ENCODE results near the gene LYPD6B.

The LYPD6B gene

GRCh38 chr2:149076863-149077412 lies 38.4 kb downstream of the LYPD6B start:
- DNase-seq (ENCODE audit: low read depth in 2 of 2), result no peak

GRCh38 chr2:149077861-149078260 lies 39.4 kb downstream of the LYPD6B start:
- DNase-seq (ENCODE audit: low read depth in 2 of 2), result no peak

- DNase-seq (ENCODE audit: low read depth in 2 of 2), result no peak
Observed at GRCh38 chr2:149080099-149080498, 41.6 kb downstream of the LYPD6B start.

- no peak for DNase-seq (ENCODE audit: low read depth in 2 of 2)
Observed at GRCh38 chr2:149080971-149081370, 42.5 kb downstream of the LYPD6B start.

- DNase-seq (ENCODE audit: low read depth in 2 of 2), result no peak
Observed at GRCh38 chr2:149082079-149082478, 43.6 kb downstream of the LYPD6B start.

- no peak for DNase-seq (ENCODE audit: low read depth in 2 of 2)
Observed at GRCh38 chr2:149082735-149083134, 44.2 kb downstream of the LYPD6B start.

GRCh38 chr2:149084924-149085795 lies 46.7 kb downstream of the LYPD6B start:
- no peak for DNase-seq (ENCODE audit: low read depth in 2 of 2)

- DNase-seq (ENCODE audit: low read depth in 2 of 2), result no peak
Observed at GRCh38 chr2:149087751-149088150, 49.3 kb downstream of the LYPD6B start.

- no peak for DNase-seq (ENCODE audit: low read depth in 2 of 2)
Observed at GRCh38 chr2:149089068-149089467, 50.6 kb downstream of the LYPD6B start.

- no peak for DNase-seq (ENCODE audit: low read depth in 2 of 2)
Observed at GRCh38 chr2:149090706-149091105, 52.2 kb downstream of the LYPD6B start.

GRCh38 chr2:149093579-149093978 lies 55.1 kb downstream of the LYPD6B start:
- no peak for DNase-seq (ENCODE audit: low read depth in 2 of 2)

- no peak for DNase-seq (ENCODE audit: low read depth in 2 of 2)
Observed at GRCh38 chr2:149094217-149095015, 55.9 kb downstream of the LYPD6B start.

- no peak for DNase-seq (ENCODE audit: low read depth in 2 of 2)
Observed at GRCh38 chr2:149098701-149099100, 60.2 kb downstream of the LYPD6B start.

GRCh38 chr2:149099298-149099697 lies 60.8 kb downstream of the LYPD6B start:
- no peak for DNase-seq (ENCODE audit: low read depth in 2 of 2)

GRCh38 chr2:149100739-149101699 lies 62.5 kb downstream of the LYPD6B start:
- no peak for DNase-seq (ENCODE audit: low read depth in 2 of 2)

- no peak for DNase-seq (ENCODE audit: low read depth in 2 of 2)
Observed at GRCh38 chr2:149101818-149102217, 63.3 kb downstream of the LYPD6B start.

GRCh38 chr2:149103081-149103620 lies 64.7 kb downstream of the LYPD6B start:
- no peak for DNase-seq (ENCODE audit: low read depth in 2 of 2)

GRCh38 chr2:149104221-149104620 lies 65.7 kb downstream of the LYPD6B start:
- DNase-seq (ENCODE audit: low read depth in 2 of 2), result no peak

- DNase-seq (ENCODE audit: low read depth in 2 of 2), result no peak
Observed at GRCh38 chr2:149112068-149112467, 73.6 kb downstream of the LYPD6B start.

GRCh38 chr2:149112713-149113112 lies 74.2 kb downstream of the LYPD6B start:
- DNase-seq (ENCODE audit: low read depth in 2 of 2), result no peak

- DNase-seq (ENCODE audit: low read depth in 2 of 2), result no peak
Observed at GRCh38 chr2:149115781-149116180, 77.3 kb downstream of the LYPD6B start.
